HepG2 (cell line): ENCODE results near the gene WDR87. TPM values are rescaled to one million over a fixed set of nuclear protein-coding genes. Genes with fewer than 3 reads are reported as not detected.

Experiments
- ATAC-seq: fragments of 200-7000 bp; cut with Tn5 transposase; 3 replicates; pipeline ENCODE4 v1.9.1; 2020; ENCODE audit warnings: mild to moderate bottlenecking, moderate library complexity
- BruUV-seq: library from RNA; stranded (reverse); fragments of 400-500 nt; replicated peaks from 2 replicates; lab custom pipeline; 2021; lab: Mats Ljungman, UMichigan
- CTCF ChIA-PET: fragments of 300-600 bp; formaldehyde crosslinking; extraction: SDS; loops from one replicate; lab custom pipeline; 2021; ENCODE audit warnings: low total read pairs, inconsistent platforms, low intra/inter-chr PET ratio; lab: Yijun Ruan, JAX
- POLR2A ChIA-PET: fragments of 350-600 bp; sonication (Branson Sonifier 250); formaldehyde crosslinking; loops from one replicate; lab custom pipeline; 2020; ENCODE audit warnings: antibody characterized with exemption, inconsistent platforms; lab: Yijun Ruan, JAX
- DNase-seq: peaks from one replicate; pipeline ENCODE4 v3.0.0-alpha.2; 2015; ENCODE audit warnings: low spot score
- FAIRE-seq: peaks from 3 replicates; lab custom pipeline; 2011; peaks lifted over from hg19 to GRCh38; lab: Jason Lieb, UNC
- H2AFZ ChIP-seq: one replicate; pipeline ENCODE4 v1.6.1; 2011; ENCODE audit warnings: low read length, inconsistent platforms
- H3K27ac ChIP-seq: fragments of 300-600 bp; 3 replicates; pipeline ENCODE4 v1.8.0; 2011; ENCODE audit warnings: mixed run types, mild to moderate bottlenecking, mixed read lengths, low read length, inconsistent platforms; ENCODE audit not compliant: insufficient read depth; ENCODE audit errors: extremely low read length
- H3K27me3 ChIP-seq, 2 experiments: fragments of 200-600 bp in 1 of 2; 2 replicates in 1 of 2; 3 replicates in 1 of 2; pipeline versions ENCODE4 v1.6.0 to v1.8.0; 2011; ENCODE audit warnings: low read length in 2 of 2, mild to moderate bottlenecking in 2 of 2, moderate library complexity in 2 of 2, inconsistent platforms in 1 of 2; ENCODE audit not compliant: insufficient read depth in 2 of 2, control insufficient read depth in 1 of 2
- H3K36me3 ChIP-seq, 2 experiments: fragments of 200-600 bp in 1 of 2; replicated peaks in 1 of 2; 2 replicates in 1 of 2; 3 replicates in 1 of 2; pipeline versions ENCODE4 v1.5.1 to v1.8.0; 2011; ENCODE audit warnings: low read length in 2 of 2, inconsistent platforms in 1 of 2; ENCODE audit not compliant: insufficient read depth in 2 of 2, control insufficient read depth in 1 of 2
- H3K4me1 ChIP-seq: 2 replicates; pipeline ENCODE4 v1.5.1; 2012; ENCODE audit warnings: low read length, inconsistent platforms; ENCODE audit not compliant: insufficient read depth
- H3K4me2 ChIP-seq: 2 replicates; pipeline ENCODE4 v1.6.0; 2011; ENCODE audit warnings: low read depth, low read length, inconsistent platforms
- H3K4me3 ChIP-seq, 3 experiments: fragments of 200-600 bp in 1 of 3; sonication (generic), shearing (Covaris generic) in 1 of 3; replicated peaks in 1 of 3; 2 replicates each; pipeline ENCODE4 v1.5.1; 2011 to 2016; ENCODE audit warnings: low read length in 3 of 3, inconsistent platforms in 2 of 3, low read depth in 2 of 3, mild to moderate bottlenecking in 2 of 3, control low read depth in 1 of 3, mixed read lengths in 1 of 3; ENCODE audit not compliant: insufficient read depth in 1 of 3
- H3K79me2 ChIP-seq: one replicate; pipeline ENCODE4 v1.6.1; 2011; ENCODE audit warnings: low read length, inconsistent platforms; ENCODE audit not compliant: insufficient read depth
- H3K9ac ChIP-seq: 2 replicates; pipeline ENCODE4 v1.6.0; 2011; ENCODE audit warnings: mild to moderate bottlenecking, low read depth, low read length, inconsistent platforms; ENCODE audit not compliant: insufficient read depth
- H3K9me3 ChIP-seq: 2 replicates; pipeline ENCODE4 v1.5.1; 2012; ENCODE audit warnings: mild to moderate bottlenecking, low read length
- H4K20me1 ChIP-seq: 2 replicates; pipeline ENCODE4 v1.6.0; 2011; ENCODE audit warnings: inconsistent platforms, mild to moderate bottlenecking, low read length, moderate library complexity; ENCODE audit not compliant: insufficient read depth
- DMAP1 ChIP-seq: IDR thresholded peaks from 2 replicates; pipeline ENCODE4 v1.6.1; 2016
- ELF1 ChIP-seq: sonication (generic); formaldehyde crosslinking; IDR thresholded peaks from 2 replicates; pipeline ENCODE4 v1.4.0; 2020; ENCODE audit warnings: missing genetic modification reagents
- GZF1 ChIP-seq: sonication (generic); formaldehyde crosslinking; IDR thresholded peaks from 2 replicates; pipeline ENCODE4 v1.5.1; 2020; ENCODE audit warnings: mild to moderate bottlenecking, missing genetic modification reagents
- HMG20B ChIP-seq: conservative IDR thresholded peaks from 2 replicates; pipeline ENCODE4 v1.6.1; 2016; ENCODE audit warnings: missing genetic modification reagents, missing compliant biosample characterization
- HMGXB3 ChIP-seq: sonication (generic); formaldehyde crosslinking; IDR thresholded peaks from 2 replicates; pipeline ENCODE4 v1.4.0; 2020; ENCODE audit warnings: missing genetic modification reagents, borderline replicate concordance
- NR3C1 ChIP-seq: sonication (generic); formaldehyde crosslinking; IDR thresholded peaks from 2 replicates; pipeline ENCODE4 v1.4.0; 2020; ENCODE audit warnings: missing genetic modification reagents
- SIN3A ChIP-seq: IDR thresholded peaks from 2 replicates; pipeline ENCODE4 v1.6.1; 2011; ENCODE audit warnings: low read depth, mild to moderate bottlenecking, control low read depth, low read length, borderline replicate concordance
- SOX13 ChIP-seq, 3 experiments: fragments of 450-650 bp in 1 of 3; sonication (generic) in 1 of 3; formaldehyde crosslinking in 1 of 3; IDR thresholded peaks in 2 of 3; conservative IDR thresholded peaks in 1 of 3; 2 replicates each; pipeline versions ENCODE4 v1.5.0 to v1.6.1; 2016 to 2020; ENCODE audit warnings: antibody characterized with exemption in 1 of 3, mild to moderate bottlenecking in 1 of 3, missing compliant biosample characterization in 1 of 3, missing genetic modification reagents in 1 of 3, moderate library complexity in 1 of 3
- SSRP1 ChIP-seq: IDR thresholded peaks from 2 replicates; pipeline ENCODE4 v1.6.1; 2016; ENCODE audit warnings: control low read depth
- THRA ChIP-seq: sonication (generic); formaldehyde crosslinking; IDR thresholded peaks from 2 replicates; pipeline ENCODE4 v1.4.0; 2020; ENCODE audit warnings: missing genetic modification reagents, borderline replicate concordance
- TSC22D2 ChIP-seq: sonication (generic); formaldehyde crosslinking; IDR thresholded peaks from 2 replicates; pipeline ENCODE4 v1.5.1; 2020; ENCODE audit warnings: missing genetic modification reagents, mild to moderate bottlenecking, borderline replicate concordance
- ZBTB38 ChIP-seq: sonication (generic); formaldehyde crosslinking; IDR thresholded peaks from 2 replicates; pipeline ENCODE4 v1.5.1; 2020; ENCODE audit warnings: mild to moderate bottlenecking, missing genetic modification reagents
- ZNF230 ChIP-seq: sonication (generic); formaldehyde crosslinking; IDR thresholded peaks from 2 replicates; pipeline ENCODE4 v1.4.0; 2020; ENCODE audit warnings: mild to moderate bottlenecking, missing genetic modification reagents
- ZNF232 ChIP-seq: sonication (generic); formaldehyde crosslinking; IDR thresholded peaks from 2 replicates; pipeline ENCODE4 v1.4.0; 2020; ENCODE audit warnings: missing genetic modification reagents, borderline replicate concordance
- ZNF274 ChIP-seq: sonication (generic); formaldehyde crosslinking; IDR thresholded peaks from 2 replicates; pipeline ENCODE4 v1.5.1; 2020; ENCODE audit warnings: mild to moderate bottlenecking, missing genetic modification reagents
- ZNF326 ChIP-seq: sonication (generic); formaldehyde crosslinking; IDR thresholded peaks from 2 replicates; pipeline ENCODE4 v1.4.0; 2020; ENCODE audit warnings: missing genetic modification reagents, borderline replicate concordance
- ZNF34 ChIP-seq: sonication (generic); formaldehyde crosslinking; IDR thresholded peaks from 2 replicates; pipeline ENCODE4 v1.4.0; 2020; ENCODE audit warnings: mild to moderate bottlenecking, missing genetic modification reagents, borderline replicate concordance
- ZNF446 ChIP-seq: sonication (generic); formaldehyde crosslinking; IDR thresholded peaks from 2 replicates; pipeline ENCODE4 v1.5.0; 2020; ENCODE audit warnings: mild to moderate bottlenecking, missing genetic modification reagents
- ZNF460 ChIP-seq: sonication (generic); formaldehyde crosslinking; IDR thresholded peaks from 2 replicates; pipeline ENCODE4 v1.5.1; 2020; ENCODE audit warnings: missing genetic modification reagents, mild to moderate bottlenecking, borderline replicate concordance
- ZNF577 ChIP-seq: sonication (generic); formaldehyde crosslinking; IDR thresholded peaks from 2 replicates; pipeline ENCODE4 v1.4.0; 2020; ENCODE audit warnings: mild to moderate bottlenecking, low read depth, missing genetic modification reagents, borderline replicate concordance
- ZNF709 ChIP-seq: sonication (generic); formaldehyde crosslinking; IDR thresholded peaks from 2 replicates; pipeline ENCODE4 v1.5.0; 2020; ENCODE audit warnings: mild to moderate bottlenecking, missing genetic modification reagents
- ZNF768 ChIP-seq: sonication (generic); formaldehyde crosslinking; IDR thresholded peaks from 2 replicates; pipeline ENCODE4 v1.4.0; 2020; ENCODE audit warnings: missing genetic modification reagents
- WGBS: methylation state at CpG from one replicate; pipeline ENCODE4 v1.1.6; 2017; ENCODE audit warnings: low lambda C conversion rate; 5-methylcytosine and 5-hydroxymethylcytosine counted together
- in situ Hi-C: cut with HindIII; loops from 2 replicates; pipeline ENCODE4 v1.10.0; 2017; ENCODE audit warnings: low pct_unique_long_range_greater_than_20kb; ENCODE audit not compliant: extremely low pct_ligation_motif_present
- intact Hi-C: fragments of 100-400 bp; cut with micrococcal nuclease; formaldehyde crosslinking; loops from one replicate; pipeline ENCODE4 v1.10.0; 2022; ENCODE audit not compliant: unreplicated experiment
- polyA plus RNA-seq, 8 experiments: library from polyadenylated mRNA; depleted of rRNA in 3 of 8; stranded (reverse) in 7 of 8; unstranded in 1 of 8; fragments of >200 nt; fragmentation: Illumina TruSeq in 4 of 8; extraction: Trizol in 4 of 8; gene quantifications; 2 replicates each; pipeline versions ENCODE4 v1.2.1 to v1.2.3, GENCODE V29; 2011 to 2016; ENCODE audit warnings: low read depth in 4 of 8, missing spikeins in 1 of 8, mixed read lengths in 1 of 8; ENCODE audit not compliant: insufficient read depth in 1 of 8
- total RNA-seq, 5 experiments: library from RNA; depleted of rRNA; stranded (reverse); fragments of >200 nt; fragmentation: Illumina TruSeq; extraction: Trizol; gene quantifications; 2 replicates each; pipeline ENCODE4 v1.2.3, GENCODE V29; 2016; ENCODE audit warnings: low read depth in 1 of 5

The WDR87 gene
- total and polyA plus RNA-seq, 2 of the 13 experiments (the other 11 are each of a cell fraction or from before 2014, with no cell fraction given), result not detected

- no peak for FAIRE-seq
- Histone ChIP-seq H3K9ac (no peak overlapping the region), H3K9me3 (peaks cover 6% of the 10 kb centered on the region; the same call in 1 of the 2 replicates), H3K4me1 (peaks cover 21% of the 10 kb centered on the region), H3K27ac (no peak overlapping the region), H4K20me1 (no peaks in the 10 kb centered on the region), H3K36me3 (no peaks in the 10 kb centered on the region), H3K27me3 (no peaks in the 10 kb centered on the region), H2AFZ (no peak overlapping the region), H3K4me2 (no peak overlapping the region; the same call in 1 of the 2 replicates), H3K79me2 (no peaks in the 10 kb centered on the region), H3K4me3 (no peak overlapping the region)
- in situ Hi-C loops (no loop called here), intact Hi-C loops (no loop called here)
- POLR2A ChIA-PET, result no interaction called here
- no TSS peak for BruUV-seq
- CTCF ChIA-PET, result no interaction called here
- peak; percentile 73 for ATAC-seq
- DNase-seq, result peak; percentile 47
- WGBS, result 0% methylated on average over 3 of the region's 3 CpGs
- no peak for TF ChIP-seq ZNF34 (CRISPR knock-in tag)
- no peak for TF ChIP-seq ZNF577 (CRISPR knock-in tag)
- TF ChIP-seq ZNF326 (CRISPR knock-in tag), result no peak
- no peak for TF ChIP-seq ZNF460
- TF ChIP-seq ZNF768 (CRISPR knock-in tag), result no peak
- no peak for TF ChIP-seq ELF1
- no peak for TF ChIP-seq TSC22D2 (CRISPR knock-in tag)
- TF ChIP-seq GZF1 (CRISPR knock-in tag), result no peak
- no peak; the same call in 1 of the 2 replicates for TF ChIP-seq THRA
- no peak for TF ChIP-seq ZNF709 (CRISPR knock-in tag)
- TF ChIP-seq ZBTB38 (CRISPR knock-in tag), result no peak
- TF ChIP-seq ZNF230 (CRISPR knock-in tag), result no peak
- no peak for TF ChIP-seq SSRP1 (CRISPR knock-in tag)
- TF ChIP-seq ZNF274 (CRISPR knock-in tag), result no peak
- no peak for TF ChIP-seq SIN3A
- TF ChIP-seq SOX13 (IDR thresholded peaks at IDR 0.05), result no peak
- TF ChIP-seq SOX13 (CRISPR knock-in tag; conservative IDR thresholded peaks at IDR 0.05 in 1 of 2, IDR thresholded peaks at IDR 0.05 in 1 of 2), result peak in 1 of 2 experiments; percentile 46; a peak in 1 of 4 replicates
- TF ChIP-seq DMAP1 (CRISPR knock-in tag), result no peak
- TF ChIP-seq HMG20B (CRISPR knock-in tag), result no peak
- no peak for TF ChIP-seq HMGXB3 (CRISPR knock-in tag)
- TF ChIP-seq ZNF232 (CRISPR knock-in tag), result no peak
- TF ChIP-seq ZNF446 (CRISPR knock-in tag), result no peak
- TF ChIP-seq NR3C1 (CRISPR knock-in tag), result no peak
Measured at GRCh38 chr19:37874784-37875183, 31.6 kb downstream of the WDR87 start.
